WTC11 (cell line): ENCODE results near the gene CCER1. TPM values are rescaled to one million over a fixed set of nuclear protein-coding genes. Genes with fewer than 3 reads are reported as not detected.

Source experiments
- ATAC-seq: fragments of 200-7000 bp; cut with Tn5 transposase; 2 replicates; pipeline ENCODE4 v1.10.0; 2021; ENCODE audit warnings: mild to moderate bottlenecking, moderate library complexity
- CTCF ChIA-PET: fragments of 300-600 bp; sonication (Branson Sonifier 250); formaldehyde crosslinking; loops from one replicate; lab custom pipeline; 2021; ENCODE audit warnings: antibody characterized with exemption; lab: Charles Lee
- POLR2A ChIA-PET: fragments of 350-600 bp; sonication (Branson Sonifier 250); formaldehyde crosslinking; loops from one replicate; lab custom pipeline; 2021; ENCODE audit warnings: antibody characterized with exemption; lab: Charles Lee
- DNase-seq: peaks from one replicate; pipeline ENCODE4 v3.0.0; 2021; ENCODE audit warnings: low spot score
- H3K27ac Mint-ChIP-seq: 2 replicates; pipeline ENCODE4 v1.8.0; 2021; ENCODE audit warnings: mixed read lengths
- H3K27me3 Mint-ChIP-seq: 2 replicates; pipeline ENCODE4 v1.8.0; 2021; ENCODE audit warnings: low read depth, mild to moderate bottlenecking, moderate library complexity, mixed read lengths
- H3K36me3 Mint-ChIP-seq: 2 replicates; pipeline ENCODE4 v1.8.0; 2021; ENCODE audit warnings: mixed read lengths
- H3K4me1 Mint-ChIP-seq: 2 replicates; pipeline ENCODE4 v1.8.0; 2022; ENCODE audit warnings: mixed read lengths
- H3K4me3 Mint-ChIP-seq: 2 replicates; pipeline ENCODE4 v1.8.0; 2021; ENCODE audit warnings: mild to moderate bottlenecking, moderate library complexity, mixed read lengths
- H3K9me3 Mint-ChIP-seq: 2 replicates; pipeline ENCODE4 v1.8.0; 2021; ENCODE audit warnings: mixed read lengths
- ARID4B ChIP-seq: sonication (generic); formaldehyde crosslinking; IDR thresholded peaks from 2 replicates; pipeline ENCODE4 v1.8.0; 2023; ENCODE audit warnings: missing genetic modification reagents, mild to moderate bottlenecking, borderline replicate concordance
- ESRRA ChIP-seq: sonication (generic); formaldehyde crosslinking; IDR thresholded peaks from 2 replicates; pipeline ENCODE4 v1.8.1; 2022; ENCODE audit warnings: mild to moderate bottlenecking, missing genetic modification reagents, borderline replicate concordance
- FOXK1 ChIP-seq: sonication (generic); formaldehyde crosslinking; IDR thresholded peaks from 2 replicates; pipeline ENCODE4 v1.8.0; 2022; ENCODE audit warnings: mild to moderate bottlenecking, moderate library complexity, missing genetic modification reagents
- GRHL2 ChIP-seq: fragments of 250-450 bp; sonication (Bioruptor Pico); IDR thresholded peaks from 2 replicates; pipeline ENCODE4 v1.8.0; 2022; ENCODE audit warnings: mild to moderate bottlenecking, moderate library complexity; ENCODE audit not compliant: insufficient replicate concordance, severe bottlenecking
- MXD4 ChIP-seq: fragments of 250-450 bp; sonication (Bioruptor Pico); IDR thresholded peaks from 2 replicates; pipeline ENCODE4 v1.8.0; 2021; ENCODE audit warnings: mild to moderate bottlenecking, moderate library complexity, borderline replicate concordance
- NR1H2 ChIP-seq: sonication (generic); formaldehyde crosslinking; IDR thresholded peaks from 2 replicates; pipeline ENCODE4 v1.9.0; 2021; ENCODE audit warnings: mild to moderate bottlenecking, moderate library complexity, missing genetic modification reagents
- RORB ChIP-seq: fragments of 250-450 bp; sonication (Bioruptor Pico); IDR thresholded peaks from 2 replicates; pipeline ENCODE4 v1.9.0; 2021; ENCODE audit warnings: mild to moderate bottlenecking
- SMAD4 ChIP-seq: sonication (generic); formaldehyde crosslinking; IDR thresholded peaks from 2 replicates; pipeline ENCODE4 v1.8.0; 2022; ENCODE audit warnings: mild to moderate bottlenecking, missing genetic modification reagents
- TEAD1 ChIP-seq: sonication (generic); formaldehyde crosslinking; IDR thresholded peaks from 2 replicates; pipeline ENCODE4 v1.8.0; 2022; ENCODE audit warnings: mild to moderate bottlenecking, missing genetic modification reagents
- ZBTB43 ChIP-seq: sonication (generic); formaldehyde crosslinking; IDR thresholded peaks from 2 replicates; pipeline ENCODE4 v1.8.1; 2023; ENCODE audit warnings: mild to moderate bottlenecking, missing genetic modification reagents
- ZNF138 ChIP-seq: sonication (generic); formaldehyde crosslinking; conservative IDR thresholded peaks from 2 replicates; pipeline ENCODE4 v1.8.1; 2022; ENCODE audit warnings: mild to moderate bottlenecking, moderate library complexity, missing genetic modification reagents
- ZNF396 ChIP-seq: fragments of 250-450 bp; sonication (Bioruptor Pico); IDR thresholded peaks from 2 replicates; pipeline ENCODE4 v1.8.0; 2021; ENCODE audit warnings: mild to moderate bottlenecking, moderate library complexity, borderline replicate concordance
- ZNF532 ChIP-seq: fragments of 250-450 bp; sonication (Bioruptor Pico); IDR thresholded peaks from 2 replicates; pipeline ENCODE4 v1.9.0; 2021; ENCODE audit warnings: mild to moderate bottlenecking, borderline replicate concordance
- total RNA-seq: library from RNA; stranded (reverse); gene quantifications from 3 replicates; pipeline ENCODE4 v1.2.3, GENCODE V29; 2021
- TF ChIP-seq, protein P1 (sequence below): fragments of 200-600 bp; IDR thresholded peaks from 2 replicates; pipeline ENCODE4 v1.8.0; 2022; ENCODE audit warnings: antibody characterized with exemption
- TF ChIP-seq, protein P2 (sequence below): sonication (generic); formaldehyde crosslinking; IDR thresholded peaks from 2 replicates; pipeline ENCODE4 v1.8.0; 2022; ENCODE audit warnings: mild to moderate bottlenecking, missing genetic modification reagents
- TF ChIP-seq, protein P3 (sequence below): sonication (generic); formaldehyde crosslinking; IDR thresholded peaks from 2 replicates; pipeline ENCODE4 v1.8.1; 2022; ENCODE audit warnings: missing genetic modification reagents, borderline replicate concordance
- TF ChIP-seq, protein P4 (sequence below): sonication (generic); formaldehyde crosslinking; IDR thresholded peaks from 2 replicates; pipeline ENCODE4 v1.8.0; 2022; ENCODE audit warnings: mild to moderate bottlenecking, missing genetic modification reagents
- TF ChIP-seq, protein P5 (sequence below): fragments of 250-450 bp; sonication (Bioruptor Pico); IDR thresholded peaks from 2 replicates; pipeline ENCODE4 v1.9.0; 2021; ENCODE audit warnings: mild to moderate bottlenecking

Gene CCER1
- total RNA-seq, 1 experiment from 2014 or later: not detected

- Mint-ChIP-seq H3K4me3 (no peak overlapping the region), H3K9me3 (no peaks in the 10 kb centered on the region), H3K36me3 (no peaks in the 10 kb centered on the region), H3K27me3 (no peaks in the 10 kb centered on the region; the same call in 1 of the 2 replicates), H3K27ac (no peak overlapping the region), H3K4me1 (peaks cover 2% of the 10 kb centered on the region)
- CTCF ChIA-PET: no interaction called here
- no peak for ATAC-seq
- TF ChIP-seq ZNF396 (CRISPR knock-in tag): no peak
- no peak for TF ChIP-seq RORB (CRISPR knock-in tag)
- no peak for TF ChIP-seq GRHL2 (CRISPR knock-in tag)
- no peak for TF ChIP-seq ESRRA (CRISPR knock-in tag)
- POLR2A ChIA-PET: no interaction called here
- no peak for DNase-seq
These were observed 45.0 kb upstream of the CCER1 start for GRCh38 chr12:90999966-91000365.

- Mint-ChIP-seq H3K9me3 (no peaks in the 10 kb centered on the region), H3K27ac (no peak overlapping the region), H3K4me3 (no peak overlapping the region), H3K27me3 (no peaks in the 10 kb centered on the region; the same call in 1 of the 2 replicates), H3K36me3 (no peaks in the 10 kb centered on the region), H3K4me1 (peaks cover 5% of the 10 kb centered on the region)
- TF ChIP-seq ZBTB43 (no peak), TEAD1 (CRISPR knock-in tag) (no peak), ZNF138 (CRISPR knock-in tag) (no peak), NR1H2 (CRISPR knock-in tag) (no peak), FOXK1 (CRISPR knock-in tag) (no peak), ARID4B (CRISPR knock-in tag) (no peak), ZNF532 (CRISPR knock-in tag) (no peak), MXD4 (CRISPR knock-in tag) (no peak), SMAD4 (CRISPR knock-in tag) (no peak)
- TF ChIP-seq, protein P1, sequence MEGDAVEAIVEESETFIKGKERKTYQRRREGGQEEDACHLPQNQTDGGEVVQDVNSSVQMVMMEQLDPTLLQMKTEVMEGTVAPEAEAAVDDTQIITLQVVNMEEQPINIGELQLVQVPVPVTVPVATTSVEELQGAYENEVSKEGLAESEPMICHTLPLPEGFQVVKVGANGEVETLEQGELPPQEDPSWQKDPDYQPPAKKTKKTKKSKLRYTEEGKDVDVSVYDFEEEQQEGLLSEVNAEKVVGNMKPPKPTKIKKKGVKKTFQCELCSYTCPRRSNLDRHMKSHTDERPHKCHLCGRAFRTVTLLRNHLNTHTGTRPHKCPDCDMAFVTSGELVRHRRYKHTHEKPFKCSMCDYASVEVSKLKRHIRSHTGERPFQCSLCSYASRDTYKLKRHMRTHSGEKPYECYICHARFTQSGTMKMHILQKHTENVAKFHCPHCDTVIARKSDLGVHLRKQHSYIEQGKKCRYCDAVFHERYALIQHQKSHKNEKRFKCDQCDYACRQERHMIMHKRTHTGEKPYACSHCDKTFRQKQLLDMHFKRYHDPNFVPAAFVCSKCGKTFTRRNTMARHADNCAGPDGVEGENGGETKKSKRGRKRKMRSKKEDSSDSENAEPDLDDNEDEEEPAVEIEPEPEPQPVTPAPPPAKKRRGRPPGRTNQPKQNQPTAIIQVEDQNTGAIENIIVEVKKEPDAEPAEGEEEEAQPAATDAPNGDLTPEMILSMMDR: no peak
- TF ChIP-seq, protein P2, sequence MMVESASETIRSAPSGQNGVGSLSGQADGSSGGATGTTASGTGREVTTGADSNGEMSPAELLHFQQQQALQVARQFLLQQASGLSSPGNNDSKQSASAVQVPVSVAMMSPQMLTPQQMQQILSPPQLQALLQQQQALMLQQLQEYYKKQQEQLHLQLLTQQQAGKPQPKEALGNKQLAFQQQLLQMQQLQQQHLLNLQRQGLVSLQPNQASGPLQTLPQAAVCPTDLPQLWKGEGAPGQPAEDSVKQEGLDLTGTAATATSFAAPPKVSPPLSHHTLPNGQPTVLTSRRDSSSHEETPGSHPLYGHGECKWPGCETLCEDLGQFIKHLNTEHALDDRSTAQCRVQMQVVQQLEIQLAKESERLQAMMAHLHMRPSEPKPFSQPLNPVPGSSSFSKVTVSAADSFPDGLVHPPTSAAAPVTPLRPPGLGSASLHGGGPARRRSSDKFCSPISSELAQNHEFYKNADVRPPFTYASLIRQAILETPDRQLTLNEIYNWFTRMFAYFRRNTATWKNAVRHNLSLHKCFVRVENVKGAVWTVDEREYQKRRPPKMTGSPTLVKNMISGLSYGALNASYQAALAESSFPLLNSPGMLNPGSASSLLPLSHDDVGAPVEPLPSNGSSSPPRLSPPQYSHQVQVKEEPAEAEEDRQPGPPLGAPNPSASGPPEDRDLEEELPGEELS: no peak
- TF ChIP-seq, protein P3, sequence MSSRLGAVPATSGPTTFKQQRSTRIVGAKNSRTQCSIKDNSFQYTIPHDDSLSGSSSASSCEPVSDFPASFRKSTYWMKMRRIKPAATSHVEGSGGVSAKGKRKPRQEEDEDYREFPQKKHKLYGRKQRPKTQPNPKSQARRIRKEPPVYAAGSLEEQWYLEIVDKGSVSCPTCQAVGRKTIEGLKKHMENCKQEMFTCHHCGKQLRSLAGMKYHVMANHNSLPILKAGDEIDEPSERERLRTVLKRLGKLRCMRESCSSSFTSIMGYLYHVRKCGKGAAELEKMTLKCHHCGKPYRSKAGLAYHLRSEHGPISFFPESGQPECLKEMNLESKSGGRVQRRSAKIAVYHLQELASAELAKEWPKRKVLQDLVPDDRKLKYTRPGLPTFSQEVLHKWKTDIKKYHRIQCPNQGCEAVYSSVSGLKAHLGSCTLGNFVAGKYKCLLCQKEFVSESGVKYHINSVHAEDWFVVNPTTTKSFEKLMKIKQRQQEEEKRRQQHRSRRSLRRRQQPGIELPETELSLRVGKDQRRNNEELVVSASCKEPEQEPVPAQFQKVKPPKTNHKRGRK (CRISPR knock-in tag): no peak
- TF ChIP-seq, protein P4, sequence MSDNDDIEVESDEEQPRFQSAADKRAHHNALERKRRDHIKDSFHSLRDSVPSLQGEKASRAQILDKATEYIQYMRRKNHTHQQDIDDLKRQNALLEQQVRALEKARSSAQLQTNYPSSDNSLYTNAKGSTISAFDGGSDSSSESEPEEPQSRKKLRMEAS (CRISPR knock-in tag): no peak
- TF ChIP-seq, protein P5, sequence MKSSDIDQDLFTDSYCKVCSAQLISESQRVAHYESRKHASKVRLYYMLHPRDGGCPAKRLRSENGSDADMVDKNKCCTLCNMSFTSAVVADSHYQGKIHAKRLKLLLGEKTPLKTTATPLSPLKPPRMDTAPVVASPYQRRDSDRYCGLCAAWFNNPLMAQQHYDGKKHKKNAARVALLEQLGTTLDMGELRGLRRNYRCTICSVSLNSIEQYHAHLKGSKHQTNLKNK (CRISPR knock-in tag): no peak
- DNase-seq (no peak), ATAC-seq (no peak)
- ChIA-PET POLR2A (no interaction called here), CTCF (no interaction called here)
These were observed 44.6 kb upstream of the CCER1 start for GRCh38 chr12:90999527-90999926.
